HCT116 (cell line): ENCODE results near the gene OSBPL5. TPM values are rescaled to one million over a fixed set of nuclear protein-coding genes. Genes with fewer than 3 reads are reported as not detected.

Experiments
- ATAC-seq: fragments of 200-7000 bp; cut with Tn5 transposase; 2 replicates; pipeline ENCODE4 v1.9.1; 2020; ENCODE audit warnings: mild to moderate bottlenecking, moderate library complexity
- BruUV-seq: library from RNA; stranded (reverse); fragments of 400-500 nt; replicated peaks from 2 replicates; lab custom pipeline; 2021; lab: Mats Ljungman, UMichigan
- CTCF ChIA-PET: fragments of 300-600 bp; sonication (Branson Sonifier 250); formaldehyde crosslinking; loops from one replicate; lab custom pipeline; 2021; ENCODE audit warnings: antibody characterized with exemption; lab: Charles Lee
- POLR2A ChIA-PET: fragments of 300-600, 350-600 bp; sonication (Branson Sonifier 250); formaldehyde crosslinking; loops from one replicate; lab custom pipeline; 2021; ENCODE audit warnings: antibody characterized with exemption; lab: Charles Lee
- RAD21 ChIA-PET, 2 experiments: fragments of 300-600 bp; sonication (Branson Sonifier 250); formaldehyde crosslinking; loops; one replicate each; lab custom pipeline; 2023; ENCODE audit warnings: low total read pairs in 2 of 2; ENCODE audit not compliant: uncharacterized antibody in 2 of 2, unreplicated experiment in 2 of 2, low non-redundant PET in 1 of 2; lab: Charles Lee
- DNase-seq: peaks from one replicate; pipeline ENCODE4 v3.0.0-alpha.2; 2010; ENCODE audit warnings: low read depth, low spot score
- H2AFZ ChIP-seq: fragments of 200-600 bp; shearing (Covaris generic), sonication (generic); 2 replicates; pipeline ENCODE4 v1.6.1; 2017; ENCODE audit warnings: low read depth, mixed run types, mixed read lengths, antibody characterized with exemption, low read length; ENCODE audit not compliant: poor library complexity, severe bottlenecking
- H3K27ac ChIP-seq: 2 replicates; pipeline ENCODE4 v1.5.1; 2012; ENCODE audit warnings: low read depth, low read length
- H3K27me3 ChIP-seq: fragments of 200-600 bp; sonication (generic); 2 replicates; pipeline ENCODE4 v1.6.1; 2016; ENCODE audit warnings: mixed run types, low read length, mixed read lengths; ENCODE audit not compliant: insufficient read depth
- H3K36me3 ChIP-seq, 2 experiments: fragments of 200-500 bp in 1 of 2; fragments of 200-600 bp in 1 of 2; sonication (Bioruptor generic) in 1 of 2; sonication (generic) in 1 of 2; 2 replicates each; pipeline versions ENCODE4 v1.5.1 to v1.6.1; 2014 to 2016; ENCODE audit warnings: low read length in 2 of 2, inconsistent platforms in 1 of 2, mixed read lengths in 1 of 2, mixed run types in 1 of 2; ENCODE audit not compliant: insufficient read depth in 2 of 2, control insufficient read depth in 1 of 2
- H3K4me1 ChIP-seq, 2 experiments: fragments of 200-600 bp in 1 of 2; sonication (generic) in 1 of 2; 2 replicates each; pipeline versions ENCODE4 v1.5.1 to v1.6.1; 2012 to 2017; ENCODE audit warnings: low read length in 2 of 2, inconsistent platforms in 1 of 2, mild to moderate bottlenecking in 1 of 2, mixed read lengths in 1 of 2, mixed run types in 1 of 2, moderate library complexity in 1 of 2; ENCODE audit not compliant: insufficient read depth in 2 of 2, control insufficient read depth in 1 of 2
- H3K4me2 ChIP-seq: fragments of 200-600 bp; sonication (generic); 2 replicates; pipeline ENCODE4 v1.6.1; 2017; ENCODE audit warnings: mixed run types, low read length, mixed read lengths
- H3K4me3 ChIP-seq, 2 experiments: fragments of 200-600 bp in 1 of 2; sonication (generic) in 1 of 2; replicated peaks in 1 of 2; 2 replicates each; pipeline ENCODE4 v1.5.1; 2011 to 2016; ENCODE audit warnings: low read length in 2 of 2, control low read depth in 1 of 2, low read depth in 1 of 2, mild to moderate bottlenecking in 1 of 2, mixed read lengths in 1 of 2, mixed run types in 1 of 2
- H3K79me2 ChIP-seq: fragments of 200-600 bp; sonication (generic); 2 replicates; pipeline ENCODE4 v1.6.1; 2017; ENCODE audit warnings: mild to moderate bottlenecking, mixed run types, low read length, moderate library complexity, mixed read lengths; ENCODE audit not compliant: insufficient read depth
- H3K9ac ChIP-seq: fragments of 200-600 bp; sonication (generic); 2 replicates; pipeline ENCODE4 v1.6.1; 2016; ENCODE audit warnings: low read length, mixed read lengths
- H3K9me2 ChIP-seq: fragments of 200-600 bp; sonication (generic), shearing (Covaris generic); 2 replicates; pipeline ENCODE4 v1.6.1; 2017; ENCODE audit warnings: mixed run types, mild to moderate bottlenecking, moderate library complexity; ENCODE audit not compliant: insufficient read depth
- H3K9me3 ChIP-seq, 2 experiments: fragments of 200-500 bp in 1 of 2; fragments of 200-600 bp in 1 of 2; sonication (Bioruptor generic) in 1 of 2; sonication (generic) in 1 of 2; 2 replicates each; pipeline ENCODE4 v1.6.1; 2014 to 2017; ENCODE audit warnings: low read length in 2 of 2, mixed read lengths in 2 of 2, inconsistent platforms in 1 of 2, low read depth in 1 of 2, mild to moderate bottlenecking in 1 of 2, mixed run types in 1 of 2, moderate library complexity in 1 of 2; ENCODE audit not compliant: control insufficient read depth in 1 of 2, insufficient read depth in 1 of 2
- H4K20me1 ChIP-seq: fragments of 200-600 bp; sonication (generic), shearing (Covaris generic); 2 replicates; pipeline ENCODE4 v1.6.1; 2017; ENCODE audit warnings: mixed run types, mild to moderate bottlenecking, moderate library complexity; ENCODE audit not compliant: insufficient read depth
- CBX3 ChIP-seq: IDR thresholded peaks from 2 replicates; pipeline ENCODE4 v1.6.1; 2012; ENCODE audit warnings: low read depth
- EGR1 ChIP-seq: IDR thresholded peaks from 2 replicates; pipeline ENCODE4 v1.6.1; 2012; ENCODE audit warnings: low read depth
- EZH2 ChIP-seq: fragments of 200-600 bp; sonication (generic); IDR thresholded peaks from 2 replicates; pipeline ENCODE4 v1.6.1; 2017; ENCODE audit warnings: antibody characterized with exemption, mixed run types
- JUND ChIP-seq: IDR thresholded peaks from 2 replicates; pipeline ENCODE4 v1.6.1; 2012
- SRF ChIP-seq: IDR thresholded peaks from 2 replicates; pipeline ENCODE4 v1.6.1; 2012; ENCODE audit warnings: low read depth
- TCF7L2 ChIP-seq: IDR thresholded peaks from 2 replicates; pipeline ENCODE4 v1.7.0; 2011; ENCODE audit warnings: borderline replicate concordance, inconsistent platforms; ENCODE audit not compliant: insufficient read depth, insufficient read length; ENCODE audit errors: extremely low read depth
- YY1 ChIP-seq: IDR thresholded peaks from 2 replicates; pipeline ENCODE4 v1.6.1; 2011; ENCODE audit warnings: low read length, low read depth, moderate library complexity, mild to moderate bottlenecking; ENCODE audit not compliant: insufficient replicate concordance; ENCODE audit errors: extremely low read depth
- ZNF274 ChIP-seq: fragments of 200-500 bp; sonication (Bioruptor generic); IDR thresholded peaks from 2 replicates; pipeline ENCODE4 v1.6.1; 2014; ENCODE audit warnings: mild to moderate bottlenecking, low read depth, low read length, inconsistent platforms
- intact Hi-C: fragments of 100-400 bp; cut with micrococcal nuclease; formaldehyde crosslinking; loops from 2 replicates; pipeline ENCODE4 v1.10.0; 2022
- total RNA-seq: library from RNA; stranded (reverse); gene quantifications from one replicate; pipeline ENCODE4 v1.2.1, GENCODE V29; 2021; ENCODE audit not compliant: unreplicated experiment
- TF ChIP-seq, protein P1 (sequence below): IDR thresholded peaks from 2 replicates; pipeline ENCODE4 v1.6.1; 2012; ENCODE audit warnings: low read depth
- TF ChIP-seq, protein P2 (sequence below): IDR thresholded peaks from 2 replicates; pipeline ENCODE4 v1.6.1; 2012
- TF ChIP-seq, protein P3 (sequence below), 3 experiments: fragments of 200-600 bp in 1 of 3; sonication (generic) in 1 of 3; IDR thresholded peaks in 2 of 3; conservative IDR thresholded peaks in 1 of 3; 2 replicates each; pipeline ENCODE4 v1.5.1; 2012 to 2017; ENCODE audit warnings: low read depth in 2 of 3, low read length in 2 of 3, antibody characterized with exemption in 1 of 3, borderline replicate concordance in 1 of 3, control low read depth in 1 of 3, mild to moderate bottlenecking in 1 of 3, mixed read lengths in 1 of 3, mixed run types in 1 of 3, moderate library complexity in 1 of 3; ENCODE audit not compliant: insufficient read depth in 1 of 3

OSBPL5 gene
- total RNA-seq, 1 experiment from 2014 or later: 44.2 TPM

DNA sequence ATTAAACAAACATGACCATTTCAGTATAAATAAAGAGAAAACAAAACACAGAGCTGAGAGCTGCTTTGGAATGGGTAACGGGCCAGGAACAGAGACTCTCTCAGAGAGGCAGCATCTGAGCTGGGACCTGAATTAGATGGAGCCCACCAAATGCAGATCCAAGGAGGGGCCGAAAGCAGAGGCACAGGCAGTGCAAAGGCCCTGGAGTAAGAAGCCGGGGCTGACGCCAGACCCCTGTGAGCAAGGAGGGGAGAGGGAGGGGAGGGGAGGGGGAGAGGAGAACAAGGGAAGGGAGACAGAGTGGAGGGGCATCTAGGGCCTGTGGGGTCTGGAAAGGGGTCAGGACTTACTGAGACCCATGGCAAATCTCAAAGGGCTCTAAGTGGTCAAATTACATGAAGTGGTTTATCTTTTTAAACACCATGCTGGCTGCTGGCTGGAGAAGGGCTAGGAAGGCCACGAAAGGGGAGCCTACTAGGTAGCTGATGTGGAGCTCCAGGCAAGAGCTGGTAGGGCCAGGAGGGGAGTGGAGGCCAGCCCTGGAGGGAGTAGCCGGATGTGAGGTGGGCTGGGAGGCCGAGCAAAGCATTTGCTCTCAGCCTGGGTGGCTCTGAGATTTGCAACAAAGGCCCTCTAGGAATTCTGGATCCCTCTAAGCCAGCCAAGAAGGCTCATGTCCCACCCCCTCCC is 3.2 kb downstream of the OSBPL5 start:
- ChIA-PET POLR2A (no interaction called here), CTCF (no interaction called here), RAD21 (no interaction called here)
- no peak overlapping the region for H3K9ac ChIP-seq
- H3K27me3 ChIP-seq: no peaks in the 10 kb centered on the region
- H4K20me1 ChIP-seq: no peaks in the 10 kb centered on the region
- H3K79me2 ChIP-seq: peaks cover 56% of the 10 kb centered on the region; the same call in 1 of the 2 replicates
- H2AFZ ChIP-seq: no peak overlapping the region
- ATAC-seq (no peak), DNase-seq (no peak)
- intact Hi-C loops: no loop called here
- H3K4me2 ChIP-seq: no peak overlapping the region
- no peak for TF ChIP-seq TCF7L2
- no peak for TF ChIP-seq EGR1
- no peak for TF ChIP-seq ZNF274
- TF ChIP-seq YY1: no peak
- no peak for TF ChIP-seq SRF
- TF ChIP-seq CBX3: no peak
- TF ChIP-seq, protein P1, sequence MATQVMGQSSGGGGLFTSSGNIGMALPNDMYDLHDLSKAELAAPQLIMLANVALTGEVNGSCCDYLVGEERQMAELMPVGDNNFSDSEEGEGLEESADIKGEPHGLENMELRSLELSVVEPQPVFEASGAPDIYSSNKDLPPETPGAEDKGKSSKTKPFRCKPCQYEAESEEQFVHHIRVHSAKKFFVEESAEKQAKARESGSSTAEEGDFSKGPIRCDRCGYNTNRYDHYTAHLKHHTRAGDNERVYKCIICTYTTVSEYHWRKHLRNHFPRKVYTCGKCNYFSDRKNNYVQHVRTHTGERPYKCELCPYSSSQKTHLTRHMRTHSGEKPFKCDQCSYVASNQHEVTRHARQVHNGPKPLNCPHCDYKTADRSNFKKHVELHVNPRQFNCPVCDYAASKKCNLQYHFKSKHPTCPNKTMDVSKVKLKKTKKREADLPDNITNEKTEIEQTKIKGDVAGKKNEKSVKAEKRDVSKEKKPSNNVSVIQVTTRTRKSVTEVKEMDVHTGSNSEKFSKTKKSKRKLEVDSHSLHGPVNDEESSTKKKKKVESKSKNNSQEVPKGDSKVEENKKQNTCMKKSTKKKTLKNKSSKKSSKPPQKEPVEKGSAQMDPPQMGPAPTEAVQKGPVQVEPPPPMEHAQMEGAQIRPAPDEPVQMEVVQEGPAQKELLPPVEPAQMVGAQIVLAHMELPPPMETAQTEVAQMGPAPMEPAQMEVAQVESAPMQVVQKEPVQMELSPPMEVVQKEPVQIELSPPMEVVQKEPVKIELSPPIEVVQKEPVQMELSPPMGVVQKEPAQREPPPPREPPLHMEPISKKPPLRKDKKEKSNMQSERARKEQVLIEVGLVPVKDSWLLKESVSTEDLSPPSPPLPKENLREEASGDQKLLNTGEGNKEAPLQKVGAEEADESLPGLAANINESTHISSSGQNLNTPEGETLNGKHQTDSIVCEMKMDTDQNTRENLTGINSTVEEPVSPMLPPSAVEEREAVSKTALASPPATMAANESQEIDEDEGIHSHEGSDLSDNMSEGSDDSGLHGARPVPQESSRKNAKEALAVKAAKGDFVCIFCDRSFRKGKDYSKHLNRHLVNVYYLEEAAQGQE: no peak
- TF ChIP-seq, protein P2, sequence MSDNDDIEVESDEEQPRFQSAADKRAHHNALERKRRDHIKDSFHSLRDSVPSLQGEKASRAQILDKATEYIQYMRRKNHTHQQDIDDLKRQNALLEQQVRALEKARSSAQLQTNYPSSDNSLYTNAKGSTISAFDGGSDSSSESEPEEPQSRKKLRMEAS: no peak
- TF ChIP-seq JUND: no peak
- TF ChIP-seq EZH2: no peak
- TF ChIP-seq, protein P3, sequence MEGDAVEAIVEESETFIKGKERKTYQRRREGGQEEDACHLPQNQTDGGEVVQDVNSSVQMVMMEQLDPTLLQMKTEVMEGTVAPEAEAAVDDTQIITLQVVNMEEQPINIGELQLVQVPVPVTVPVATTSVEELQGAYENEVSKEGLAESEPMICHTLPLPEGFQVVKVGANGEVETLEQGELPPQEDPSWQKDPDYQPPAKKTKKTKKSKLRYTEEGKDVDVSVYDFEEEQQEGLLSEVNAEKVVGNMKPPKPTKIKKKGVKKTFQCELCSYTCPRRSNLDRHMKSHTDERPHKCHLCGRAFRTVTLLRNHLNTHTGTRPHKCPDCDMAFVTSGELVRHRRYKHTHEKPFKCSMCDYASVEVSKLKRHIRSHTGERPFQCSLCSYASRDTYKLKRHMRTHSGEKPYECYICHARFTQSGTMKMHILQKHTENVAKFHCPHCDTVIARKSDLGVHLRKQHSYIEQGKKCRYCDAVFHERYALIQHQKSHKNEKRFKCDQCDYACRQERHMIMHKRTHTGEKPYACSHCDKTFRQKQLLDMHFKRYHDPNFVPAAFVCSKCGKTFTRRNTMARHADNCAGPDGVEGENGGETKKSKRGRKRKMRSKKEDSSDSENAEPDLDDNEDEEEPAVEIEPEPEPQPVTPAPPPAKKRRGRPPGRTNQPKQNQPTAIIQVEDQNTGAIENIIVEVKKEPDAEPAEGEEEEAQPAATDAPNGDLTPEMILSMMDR (IDR thresholded peaks at IDR 0.05 in 2 of 3, conservative IDR thresholded peaks at IDR 0.05 in 1 of 3; ENCODE audit: borderline replicate concordance in 1 of 3, insufficient read depth in 1 of 3, low read depth in 2 of 3, low read length in 2 of 3): no peak
- H3K9me3 ChIP-seq: no peaks in the 10 kb centered on the region
- peaks cover 27 to 53% of the 10 kb centered on the region in 2 experiments; a peak in 3 of 4 replicates for H3K4me1 ChIP-seq
- no peaks in the 10 kb centered on the region for H3K9me2 ChIP-seq
- no peak overlapping the region for H3K27ac ChIP-seq
- no peak overlapping the region for H3K4me3 ChIP-seq
- H3K36me3 ChIP-seq: no peaks in the 10 kb centered on the region
- BruUV-seq: no TSS peak
